ENCODE results near the gene CTDSP2.

DNA sequence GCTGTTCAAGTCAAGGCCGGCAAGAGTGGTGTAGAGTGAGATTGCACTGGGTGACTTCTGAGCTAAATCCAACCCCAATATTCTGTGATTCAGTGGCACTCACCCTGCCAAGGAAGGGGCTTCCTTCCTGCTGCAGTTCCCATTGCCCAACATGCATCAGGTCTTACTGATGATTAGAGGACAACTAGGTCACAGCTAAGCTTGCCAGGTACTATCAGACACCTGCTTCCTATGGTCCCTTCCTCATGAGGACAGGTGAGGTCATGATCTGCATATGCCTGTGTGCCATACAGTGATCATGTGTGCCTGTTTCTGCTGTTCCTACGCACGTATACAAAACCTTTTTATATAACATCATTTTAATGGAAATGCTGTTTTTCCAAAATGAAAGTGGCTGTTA, 1.7 kb upstream of the CTDSP2 start:
- no peak for TF ChIP-seq POLR2A (IDR thresholded peaks at IDR 0.05; ENCODE audit: low read length)
- no peak for TF ChIP-seq GATA1 (IDR thresholded peaks at IDR 0.05; ENCODE audit: low read depth, low read length)
